Neutrophil (primary cell): Measurements from ENCODE around the gene UNC5B.

Experiments used
- H3K27ac ChIP-seq: fragments of 200-600 bp; sonication (generic); 2 replicates; pipeline ENCODE4 v1.5.1; 2016; ENCODE audit warnings: mild to moderate bottlenecking, moderate library complexity
- H3K27me3 ChIP-seq: fragments of 200-600 bp; sonication (generic); 2 replicates; pipeline ENCODE4 v1.6.0; 2016; ENCODE audit warnings: mild to moderate bottlenecking
- H3K36me3 ChIP-seq: fragments of 200-600 bp; sonication (generic); 2 replicates; pipeline ENCODE4 v1.5.1; 2017
- H3K4me1 ChIP-seq, 2 experiments: fragments of 200-600 bp in 1 of 2; sonication (generic) in 1 of 2; 1 replicate in 1 of 2; 2 replicates in 1 of 2; pipeline versions ENCODE4 v1.5.1 to v1.6.1; 2013 to 2016; ENCODE audit warnings: low read depth in 1 of 2, low read length in 1 of 2, mild to moderate bottlenecking in 1 of 2, moderate library complexity in 1 of 2; ENCODE audit not compliant: control insufficient read depth in 1 of 2, insufficient read depth in 1 of 2
- H3K4me3 ChIP-seq, 2 experiments: fragments of 200-600 bp in 1 of 2; sonication (generic) in 1 of 2; 1 replicate in 1 of 2; 2 replicates in 1 of 2; pipeline ENCODE4 v1.5.1; 2013 to 2016; ENCODE audit warnings: low read depth in 1 of 2, low read length in 1 of 2, mild to moderate bottlenecking in 1 of 2, moderate library complexity in 1 of 2
- H3K9me3 ChIP-seq: fragments of 200-600 bp; sonication (generic); 2 replicates; pipeline ENCODE4 v1.5.1; 2016
- CTCF ChIP-seq: fragments of 200-600 bp; sonication (generic); IDR thresholded peaks from 2 replicates; pipeline ENCODE4 v1.5.1; 2016; ENCODE audit warnings: antibody characterized with exemption

UNC5B gene

GRCh38 chr10:71228875-71229675 lies 16.7 kb downstream of the UNC5B start:
- Histone ChIP-seq H3K4me3 (no peak overlapping the region), H3K27ac (no peak overlapping the region), H3K36me3 (no peaks in the 10 kb centered on the region), H3K4me1 (peaks cover 0 to 9% of the 10 kb centered on the region in 2 experiments), H3K27me3 (peaks cover 15% of the 10 kb centered on the region), H3K9me3 (no peaks in the 10 kb centered on the region)
- no peak for TF ChIP-seq CTCF

- H3K27ac ChIP-seq, result no peak overlapping the region
- peaks cover 0 to 18% of the 10 kb centered on the region in 2 experiments for H3K4me1 ChIP-seq
- TF ChIP-seq CTCF, result no peak
- peaks cover 15% of the 10 kb centered on the region for H3K27me3 ChIP-seq
- no peaks in the 10 kb centered on the region for H3K9me3 ChIP-seq
- no peak overlapping the region for H3K4me3 ChIP-seq
- no peaks in the 10 kb centered on the region for H3K36me3 ChIP-seq
Measured at GRCh38 chr10:71229726-71230655, 17.6 kb downstream of the UNC5B start.

GRCh38 chr10:71230656-71231025 lies 18.3 kb downstream of the UNC5B start:
- Histone ChIP-seq H3K27ac (no peak overlapping the region), H3K9me3 (no peaks in the 10 kb centered on the region), H3K27me3 (peaks cover 10% of the 10 kb centered on the region), H3K36me3 (no peaks in the 10 kb centered on the region), H3K4me3 (no peak overlapping the region), H3K4me1 (peaks cover 0 to 25% of the 10 kb centered on the region in 2 experiments)
- TF ChIP-seq CTCF, result no peak

DNA sequence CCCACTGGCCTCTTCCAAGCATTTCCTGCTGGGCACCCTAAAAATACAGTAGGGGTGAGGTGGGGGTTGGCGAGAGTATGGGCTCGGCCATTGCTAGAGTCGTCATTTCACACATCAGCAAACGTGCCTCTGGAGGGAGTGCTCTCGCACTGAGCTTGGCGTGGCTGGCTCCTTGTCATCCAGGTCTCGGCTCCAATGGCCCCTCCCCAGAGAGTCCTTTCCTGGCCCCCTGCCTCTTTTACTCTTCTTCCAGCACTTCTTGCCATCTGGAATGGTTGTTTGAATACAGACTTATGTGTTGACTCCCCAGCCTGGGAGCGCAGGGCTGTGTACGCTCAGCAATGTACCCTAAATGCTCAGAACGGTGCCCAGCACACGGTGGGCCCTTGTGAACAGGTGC lies 18.8 kb downstream of the UNC5B start:
- no peak for TF ChIP-seq CTCF

DNA sequence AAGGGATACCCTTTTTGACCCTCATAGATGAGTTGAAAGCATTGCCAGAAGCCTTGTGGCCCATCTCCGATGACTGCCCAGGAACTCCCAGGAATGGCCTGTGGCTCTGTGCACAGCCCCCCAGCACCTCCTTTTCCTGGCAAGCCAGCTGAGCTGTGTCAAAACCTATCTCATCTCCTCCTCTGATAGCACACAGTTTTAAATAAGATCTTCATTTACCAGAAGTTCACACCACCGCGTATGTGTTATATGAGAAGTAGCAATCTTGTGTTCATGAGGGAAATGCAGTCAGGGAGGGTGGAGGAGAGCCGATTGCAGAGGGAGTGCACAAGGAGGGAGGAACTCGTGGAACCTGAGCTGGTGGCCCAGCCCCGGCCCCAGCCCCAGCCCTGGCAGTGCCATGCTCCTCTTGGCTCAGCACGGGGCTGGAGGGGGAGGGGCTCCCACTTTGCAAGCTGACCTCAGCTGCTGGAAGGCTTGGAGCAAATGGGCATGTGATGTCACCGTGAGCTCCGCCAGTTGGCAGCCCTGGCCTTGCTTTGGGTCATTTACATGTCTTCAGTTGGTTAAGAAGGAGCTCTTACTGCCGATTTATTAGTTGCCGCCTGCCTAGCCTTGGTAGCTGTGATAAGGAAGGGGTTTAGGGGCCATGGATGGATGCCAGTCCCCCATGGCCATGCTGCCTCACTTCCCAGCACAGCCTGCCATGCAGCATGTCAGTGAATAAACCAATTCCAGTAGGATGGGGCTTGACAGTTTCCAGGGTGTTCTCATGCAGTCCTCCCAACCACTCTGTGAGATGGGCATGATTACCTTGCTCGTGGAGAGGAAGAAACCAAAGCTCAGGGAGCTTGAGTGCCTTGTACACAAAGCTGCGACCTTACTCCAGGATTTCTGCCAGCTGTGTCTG lies 20.0 kb downstream of the UNC5B start:
- H3K4me1 ChIP-seq, result peaks cover 0 to 26% of the 10 kb centered on the region in 2 experiments
- no peaks in the 10 kb centered on the region for H3K9me3 ChIP-seq
- no peak for TF ChIP-seq CTCF
- no peak overlapping the region for H3K4me3 ChIP-seq
- no peak overlapping the region for H3K27ac ChIP-seq
- no peaks in the 10 kb centered on the region for H3K27me3 ChIP-seq
- no peaks in the 10 kb centered on the region for H3K36me3 ChIP-seq

More for the DNA sequence above, 18.8 kb downstream of the UNC5B start:
- Histone ChIP-seq H3K36me3 (no peaks in the 10 kb centered on the region), H3K4me3 (no peak overlapping the region), H3K27me3 (peaks cover 5% of the 10 kb centered on the region), H3K27ac (no peak overlapping the region), H3K4me1 (peaks cover 0 to 26% of the 10 kb centered on the region in 2 experiments), H3K9me3 (no peaks in the 10 kb centered on the region)
